Astrocyte (in vitro differentiated cells and primary cell): ENCODE data around the gene MAPK12.

Experiments
- EZH2 ChIP-seq: IDR thresholded peaks from 2 replicates; pipeline ENCODE4 v1.6.1; 2012; ENCODE audit warnings: mild to moderate bottlenecking, low read length, inconsistent platforms; ENCODE audit not compliant: insufficient read depth
- TF ChIP-seq, protein P1 (sequence below): IDR thresholded peaks from 2 replicates; pipeline ENCODE4 v1.5.1; 2011; ENCODE audit warnings: low read depth, mild to moderate bottlenecking, inconsistent platforms, low read length, moderate library complexity; ENCODE audit not compliant: insufficient read depth

DNA sequence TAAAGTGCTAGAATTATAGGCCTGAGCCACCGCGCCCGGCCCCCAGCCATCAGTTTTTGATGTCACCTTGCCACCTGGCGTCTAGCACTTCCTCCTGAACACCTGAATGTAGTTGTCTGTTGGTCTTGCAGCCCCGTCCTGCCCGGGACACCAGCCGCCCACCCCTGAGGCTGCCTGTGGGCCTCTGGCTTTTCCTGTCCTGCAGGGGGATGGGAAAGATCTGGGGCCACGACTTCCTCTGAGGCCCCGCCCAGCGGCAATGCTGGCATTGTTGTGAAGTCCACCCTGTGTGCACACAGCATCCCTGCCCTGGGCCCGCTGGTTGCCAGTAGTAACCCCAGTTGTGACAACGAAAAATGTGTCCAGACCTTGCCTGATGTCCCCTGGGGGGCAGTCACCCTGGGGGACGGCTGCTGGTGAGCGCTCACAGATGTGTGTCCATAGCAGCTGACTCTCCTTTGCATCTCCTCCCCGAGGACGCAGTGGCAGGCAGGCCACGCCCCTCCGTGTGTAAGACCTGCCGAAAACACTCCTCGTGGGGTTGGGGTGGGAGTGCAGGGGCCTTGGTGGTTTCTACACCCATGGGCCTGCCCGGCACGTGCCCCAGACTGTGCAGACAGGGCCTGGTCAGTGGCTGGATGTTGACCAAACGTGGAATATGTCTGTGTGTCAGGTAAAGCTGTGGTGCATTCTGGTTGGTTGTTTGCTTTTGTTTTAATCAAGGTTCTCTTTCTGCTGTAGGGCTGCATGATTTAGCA lies 53.9 kb downstream of the MAPK12 start:
- TF ChIP-seq, protein P1, sequence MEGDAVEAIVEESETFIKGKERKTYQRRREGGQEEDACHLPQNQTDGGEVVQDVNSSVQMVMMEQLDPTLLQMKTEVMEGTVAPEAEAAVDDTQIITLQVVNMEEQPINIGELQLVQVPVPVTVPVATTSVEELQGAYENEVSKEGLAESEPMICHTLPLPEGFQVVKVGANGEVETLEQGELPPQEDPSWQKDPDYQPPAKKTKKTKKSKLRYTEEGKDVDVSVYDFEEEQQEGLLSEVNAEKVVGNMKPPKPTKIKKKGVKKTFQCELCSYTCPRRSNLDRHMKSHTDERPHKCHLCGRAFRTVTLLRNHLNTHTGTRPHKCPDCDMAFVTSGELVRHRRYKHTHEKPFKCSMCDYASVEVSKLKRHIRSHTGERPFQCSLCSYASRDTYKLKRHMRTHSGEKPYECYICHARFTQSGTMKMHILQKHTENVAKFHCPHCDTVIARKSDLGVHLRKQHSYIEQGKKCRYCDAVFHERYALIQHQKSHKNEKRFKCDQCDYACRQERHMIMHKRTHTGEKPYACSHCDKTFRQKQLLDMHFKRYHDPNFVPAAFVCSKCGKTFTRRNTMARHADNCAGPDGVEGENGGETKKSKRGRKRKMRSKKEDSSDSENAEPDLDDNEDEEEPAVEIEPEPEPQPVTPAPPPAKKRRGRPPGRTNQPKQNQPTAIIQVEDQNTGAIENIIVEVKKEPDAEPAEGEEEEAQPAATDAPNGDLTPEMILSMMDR, result no peak
- TF ChIP-seq EZH2, result no peak
